GM19238 (cell line): Measurements from ENCODE around the gene SHISAL2B.
"Not testable (repeated sequence)": the region's sequence is repeated elsewhere in the genome, so short reads cannot be mapped to it uniquely, and the experiment has no call there.

ENCODE experiments used
- DNase-seq: peaks from one replicate; pipeline ENCODE4 v3.0.0; 2011; ENCODE audit warnings: low spot score; ENCODE audit not compliant: insufficient read length

The SHISAL2B gene

DNA sequence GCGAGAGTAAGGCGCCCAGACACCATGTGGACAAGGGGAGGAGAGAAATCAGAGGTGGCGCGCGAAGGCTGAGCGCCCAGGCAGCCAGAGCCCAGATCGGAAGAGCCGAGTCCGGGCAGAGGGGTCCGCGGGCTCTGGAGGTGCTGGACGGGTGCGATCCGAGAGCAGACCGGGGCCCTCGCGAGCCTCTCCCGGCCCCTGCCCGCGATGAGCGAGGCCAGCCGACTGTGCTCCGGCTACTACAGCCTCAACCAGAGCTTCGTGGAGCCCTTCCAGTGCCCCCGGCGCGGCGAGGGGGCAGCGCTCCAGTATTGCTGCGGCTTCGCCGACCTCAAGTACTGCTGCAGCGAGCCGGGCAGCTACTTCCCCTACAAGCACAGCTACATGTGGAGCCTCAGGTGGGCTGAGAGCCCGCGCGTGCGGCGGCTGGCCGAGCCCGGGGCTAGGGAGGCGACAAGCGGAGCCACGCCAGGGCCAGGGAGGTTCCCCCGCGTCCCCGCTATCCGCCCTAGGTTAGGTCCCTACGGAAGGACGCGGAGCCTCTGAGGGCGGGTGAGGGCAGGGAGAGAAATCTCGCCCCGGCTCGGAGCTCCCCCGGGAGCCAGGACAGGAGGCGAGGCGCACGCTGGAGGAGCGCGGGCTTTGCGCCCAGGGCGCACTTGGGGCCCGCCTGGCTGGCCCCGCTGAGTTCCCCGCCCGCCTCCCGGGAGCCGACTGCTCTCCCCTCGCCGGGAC, at the start of gene SHISAL2B:
Gene SHISAL2B (plus strand): TSS at position 87 of the 735 bp plus-strand sequence. CDS start 121 bp downstream, at position 208.
- no peak for DNase-seq

DNA sequence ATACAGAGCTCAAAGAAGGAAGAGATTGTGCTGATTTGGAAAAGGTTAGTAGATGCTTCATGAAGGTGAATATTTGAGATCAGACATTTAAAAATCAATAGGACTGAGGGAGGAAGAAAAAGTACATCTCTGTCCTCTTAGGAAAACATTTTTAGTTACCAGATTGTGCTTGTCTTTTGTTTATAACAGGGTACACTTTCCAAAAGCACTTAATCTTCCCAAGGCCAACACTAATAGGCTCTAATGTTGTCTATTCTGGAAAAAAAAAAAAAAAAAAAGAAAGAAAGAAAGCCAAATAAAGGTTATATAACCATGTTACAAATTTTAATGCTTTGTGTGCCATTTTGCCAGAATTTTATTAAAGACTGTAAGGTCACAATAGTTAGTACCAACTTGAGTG, 45.5 kb upstream of the SHISAL2B start:
- no peak for DNase-seq

DNA sequence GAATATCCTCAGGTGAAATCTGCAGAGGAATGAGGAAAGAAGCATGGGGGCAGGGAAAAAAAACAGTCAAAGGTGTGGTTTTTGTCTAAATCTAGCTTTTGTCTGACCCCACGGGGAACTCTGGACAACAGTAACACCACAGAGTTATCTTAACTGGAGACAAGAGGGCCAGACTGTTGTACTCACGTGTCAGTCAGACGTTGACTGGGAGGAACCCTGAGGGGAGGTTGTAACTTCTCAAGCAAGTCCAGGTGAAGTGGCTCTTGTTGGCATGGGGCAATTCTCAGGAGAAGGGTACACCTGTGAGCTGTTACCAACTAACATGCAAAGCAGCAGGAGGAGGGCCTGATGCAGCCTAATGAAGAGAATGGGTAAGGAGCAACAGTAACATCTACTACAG, 44.1 kb upstream of the SHISAL2B start:
- no peak for DNase-seq

DNA sequence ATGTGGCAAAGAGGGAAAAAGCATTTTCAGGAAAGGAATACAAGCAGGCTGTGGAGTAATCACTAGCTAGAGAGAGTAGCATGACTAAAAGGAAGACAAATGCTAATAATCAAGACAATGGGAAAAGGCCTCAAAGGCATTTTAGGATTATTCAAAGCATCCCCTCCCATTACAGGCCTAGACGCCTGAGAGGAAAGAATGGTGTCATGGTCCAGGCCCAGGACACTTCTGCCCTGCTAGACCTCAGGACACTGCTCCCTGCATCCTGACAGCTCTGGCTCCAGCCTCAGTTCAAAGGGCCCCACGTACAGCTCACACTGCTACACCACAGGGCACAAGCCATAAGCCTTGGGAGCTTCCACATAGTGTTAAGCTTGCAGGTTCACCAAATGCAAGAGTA, 40.8 kb upstream of the SHISAL2B start:
- DNase-seq = no peak

DNA sequence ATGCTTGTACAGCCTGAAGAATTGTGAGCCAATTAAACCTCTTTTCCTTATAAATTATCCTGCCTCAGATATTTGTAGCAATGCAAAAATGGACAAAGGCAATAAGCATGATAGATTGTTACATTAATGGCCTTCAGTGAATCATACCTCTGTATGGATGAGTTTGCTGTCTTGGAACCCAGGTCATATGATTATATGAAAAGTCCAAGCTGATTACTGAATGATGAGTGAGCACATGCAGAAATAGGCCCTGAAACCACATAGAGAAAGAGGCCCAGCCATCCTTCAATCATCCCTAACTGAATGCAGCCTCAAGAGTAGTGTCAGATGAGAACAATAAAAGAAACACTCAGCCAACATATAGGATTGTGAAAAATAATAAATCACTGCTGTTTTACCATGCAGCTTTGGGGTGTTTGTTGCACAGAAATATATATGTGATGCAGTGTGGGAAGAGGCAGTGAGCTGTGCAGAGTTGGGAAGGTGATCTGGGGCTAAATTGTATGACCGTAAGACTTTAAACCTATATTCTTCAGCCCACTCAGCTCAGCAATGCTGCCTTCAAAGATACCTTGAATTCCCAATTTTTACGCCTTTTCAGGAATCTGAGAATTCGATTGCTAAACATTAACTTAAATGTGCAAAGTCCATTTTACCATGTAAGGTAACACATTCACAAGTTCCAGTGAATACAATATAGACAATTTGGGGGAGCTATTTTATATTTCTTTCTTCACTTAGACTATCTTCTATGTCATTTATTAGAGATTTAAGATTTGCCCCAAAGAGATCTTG, 36.3 kb upstream of the SHISAL2B start:
- no peak for DNase-seq

DNA sequence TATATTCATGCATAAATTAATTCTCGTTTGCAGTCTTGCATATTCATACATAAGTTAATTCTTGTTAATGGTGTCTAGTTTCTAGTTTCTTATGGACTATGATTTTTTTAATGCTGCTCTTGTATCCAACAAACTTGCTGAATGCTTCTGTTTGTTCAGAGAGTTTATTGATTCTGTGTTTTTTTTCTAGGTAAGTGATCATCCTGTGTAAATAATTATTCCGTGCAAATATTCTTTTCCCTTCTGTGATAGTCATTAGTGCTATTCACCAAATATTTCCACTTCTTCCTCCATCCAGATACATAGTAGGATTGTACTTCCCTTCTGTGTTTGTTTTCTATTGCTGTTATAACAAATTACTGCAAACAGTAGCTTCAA, 35.8 kb upstream of the SHISAL2B start:
- no peak for DNase-seq

DNA sequence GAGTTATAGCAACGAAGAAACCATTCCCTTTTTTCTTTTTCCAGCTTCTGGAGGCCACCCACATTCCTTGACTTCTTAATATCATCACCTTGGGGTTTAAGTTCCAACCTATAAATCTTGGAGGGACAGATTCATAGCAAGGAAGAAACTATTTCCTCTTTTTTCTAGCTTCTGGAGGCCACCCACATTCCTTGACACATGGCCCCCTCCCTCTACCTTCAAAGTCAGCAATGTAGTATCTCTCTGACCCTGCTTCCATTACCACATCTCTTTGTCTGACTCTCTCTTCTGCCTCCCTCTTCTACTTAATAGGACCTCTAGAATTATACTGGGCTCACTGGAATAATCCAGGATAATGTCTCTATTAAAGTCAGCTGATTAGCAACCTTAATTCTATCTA, 34.7 kb upstream of the SHISAL2B start:
- DNase-seq = no peak

DNA sequence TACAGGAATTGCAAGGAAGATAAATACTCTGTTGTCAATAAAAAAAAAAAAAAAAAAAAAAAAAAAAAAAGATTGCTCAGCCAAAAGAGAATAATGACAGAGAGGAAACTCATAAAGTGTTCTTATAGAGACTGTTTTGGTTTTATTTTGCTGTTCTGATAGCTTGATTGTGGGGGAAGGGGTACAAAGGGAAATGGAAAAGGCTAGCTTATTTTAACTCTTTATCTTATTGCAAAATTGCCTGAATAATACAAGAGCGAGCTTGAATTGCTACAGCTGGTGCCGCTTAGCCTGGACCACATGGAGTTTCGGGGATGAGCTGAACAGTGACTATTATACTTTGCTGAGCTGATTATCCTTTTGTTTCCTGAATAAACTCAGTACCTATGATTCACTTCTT, 31.0 kb upstream of the SHISAL2B start:
- no peak for DNase-seq

DNA sequence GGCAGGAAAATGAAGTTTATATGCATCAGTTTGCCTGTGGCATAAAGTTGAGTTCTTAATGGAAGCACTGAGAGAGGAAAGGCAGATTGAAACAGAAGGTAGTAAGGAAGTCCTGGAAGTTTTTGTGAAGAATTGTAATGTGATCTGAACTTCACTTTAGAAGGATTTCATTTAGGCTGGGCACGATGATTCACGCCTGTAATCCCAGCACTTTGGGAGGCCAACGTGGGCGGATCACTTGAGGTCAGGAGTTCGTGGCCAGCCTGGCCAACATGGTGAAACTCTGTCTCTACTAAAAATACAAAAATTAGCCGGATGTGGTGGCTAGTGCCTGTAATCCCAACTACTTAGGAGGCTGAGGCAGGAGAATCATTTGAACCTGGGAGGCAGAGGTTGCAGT, 27.1 kb upstream of the SHISAL2B start:
- not testable (repeated sequence) for DNase-seq

DNA sequence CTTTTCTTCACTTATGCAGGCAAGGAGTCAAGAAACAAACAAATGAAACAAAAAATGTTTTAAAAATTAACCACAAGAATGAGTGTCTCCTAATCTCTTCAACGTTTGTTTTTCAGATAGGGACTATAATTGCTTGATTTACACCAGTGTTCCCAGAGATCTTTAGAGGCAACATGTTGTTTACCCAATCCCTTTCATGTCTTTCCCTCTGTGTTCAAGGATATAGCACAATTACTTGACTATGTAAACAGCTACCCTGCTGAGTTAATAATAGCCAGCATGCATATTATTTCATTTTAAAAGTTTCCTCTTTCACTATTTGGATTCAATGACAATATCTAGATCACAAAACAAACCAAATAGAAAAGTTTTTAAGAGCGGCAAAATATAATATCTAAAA, 25.1 kb upstream of the SHISAL2B start:
- no peak for DNase-seq

DNA sequence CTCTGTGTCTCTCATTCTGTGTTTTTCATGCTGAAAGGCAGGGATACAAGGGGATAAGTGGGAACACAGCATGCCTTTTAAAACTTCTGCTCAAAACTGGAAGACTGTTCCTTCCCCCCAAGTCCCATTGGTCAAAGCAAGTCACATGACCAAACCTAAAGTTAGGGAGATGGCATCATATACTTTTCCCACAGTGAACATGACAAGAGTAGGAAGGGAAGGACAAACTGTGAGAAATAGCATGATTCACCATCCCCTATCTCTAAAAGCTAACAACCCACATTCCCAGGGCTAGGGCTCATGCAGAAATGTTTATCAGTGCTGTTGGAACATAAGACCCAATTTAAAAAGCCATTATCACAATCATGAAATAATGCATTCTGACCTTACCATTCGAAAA, 24.2 kb upstream of the SHISAL2B start:
- DNase-seq = no peak

DNA sequence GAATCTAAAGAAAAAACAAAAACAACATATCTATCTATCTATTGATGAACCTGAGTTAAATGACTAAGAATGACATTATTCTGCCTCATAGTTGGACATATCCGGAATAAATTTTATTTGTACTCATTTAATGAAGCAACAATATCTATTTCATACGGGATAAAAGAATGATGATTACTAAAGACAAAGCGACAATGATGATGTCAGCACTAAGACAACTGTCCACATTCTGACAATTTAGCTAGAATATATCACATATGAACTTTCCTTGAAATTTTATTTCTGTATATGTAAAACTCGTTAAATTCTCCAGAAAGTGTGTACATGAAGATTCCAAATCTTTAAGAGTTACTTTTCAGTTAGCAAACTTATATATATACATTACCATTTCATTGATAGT, 23.2 kb upstream of the SHISAL2B start:
- DNase-seq = no peak

DNA sequence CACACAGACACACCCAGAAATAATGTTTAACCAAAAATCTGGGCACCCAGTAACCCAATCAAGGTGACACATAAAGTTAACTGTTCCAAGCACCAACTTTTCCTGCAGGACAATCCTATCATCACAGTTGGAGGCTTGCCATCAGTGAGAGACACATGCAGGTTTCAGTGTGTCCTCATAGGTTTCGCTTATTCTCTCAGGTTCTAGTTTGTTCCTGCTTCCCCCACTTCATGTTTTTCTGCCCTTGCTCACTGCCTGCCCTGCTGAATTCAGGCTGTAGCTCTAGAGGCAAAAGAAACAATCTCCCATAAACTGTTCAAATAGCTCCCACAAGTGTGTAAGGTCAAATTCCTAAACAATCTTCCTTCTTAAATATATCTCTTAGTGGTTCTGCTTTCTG, 20.0 kb upstream of the SHISAL2B start:
- no peak for DNase-seq

DNA sequence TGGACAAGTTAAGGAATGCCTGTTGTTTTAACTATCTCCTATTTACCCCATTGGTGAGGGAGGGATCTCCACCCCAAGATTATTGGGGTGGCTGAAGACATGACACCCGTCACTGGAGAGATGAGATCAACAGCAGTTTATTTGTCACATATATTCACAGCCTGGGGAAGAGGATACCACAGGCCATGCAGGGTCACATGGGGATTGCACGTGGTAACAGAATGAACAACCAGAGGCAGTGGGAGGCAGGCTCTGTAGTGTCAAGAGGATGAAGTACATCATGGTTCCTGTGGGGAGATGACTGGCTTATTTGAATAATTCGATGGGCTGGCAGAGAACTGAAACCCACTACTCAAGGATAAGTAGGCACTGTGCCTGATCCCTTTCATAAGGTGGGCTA, 18.6 kb upstream of the SHISAL2B start:
- no peak for DNase-seq

DNA sequence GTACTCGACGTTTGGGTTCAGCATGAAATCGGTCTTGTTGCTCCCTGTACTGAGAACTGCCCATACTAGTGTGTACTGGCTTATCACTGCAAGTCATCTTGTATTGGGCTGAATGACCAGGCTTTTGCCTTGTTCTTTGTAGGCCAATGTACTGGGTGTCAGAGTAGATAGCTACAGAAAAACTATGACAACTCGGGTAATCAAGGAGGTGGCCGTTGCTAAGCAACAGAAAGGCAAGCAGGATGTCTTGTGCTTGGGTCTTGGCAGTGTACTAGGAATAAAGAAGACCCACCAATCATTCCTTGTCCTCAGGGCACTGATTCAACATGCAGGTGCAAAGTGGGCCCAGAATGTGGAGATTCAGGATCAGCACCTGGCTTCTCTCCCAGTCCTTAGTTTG, 11.9 kb upstream of the SHISAL2B start:
- DNase-seq = no peak

DNA sequence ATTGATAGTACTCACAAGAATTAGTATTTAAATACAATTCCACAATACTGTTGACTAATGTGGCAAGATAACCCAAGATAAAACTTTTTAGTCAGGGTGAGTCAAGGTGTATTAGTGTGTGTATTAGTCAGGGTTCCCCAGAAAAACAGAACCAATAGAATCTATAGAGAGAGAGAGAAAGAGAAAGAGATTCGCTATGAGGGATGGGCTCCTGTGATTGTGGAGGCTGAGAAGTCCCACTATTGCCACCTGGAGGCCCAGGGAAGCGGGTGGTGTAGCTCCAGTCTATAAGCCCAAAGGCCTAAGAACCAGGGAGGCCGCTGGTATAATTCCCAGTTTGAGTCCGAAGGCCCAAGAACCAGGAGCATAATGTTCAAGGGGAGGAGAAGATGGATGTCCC, 10.0 kb upstream of the SHISAL2B start:
- DNase-seq = no peak

DNA sequence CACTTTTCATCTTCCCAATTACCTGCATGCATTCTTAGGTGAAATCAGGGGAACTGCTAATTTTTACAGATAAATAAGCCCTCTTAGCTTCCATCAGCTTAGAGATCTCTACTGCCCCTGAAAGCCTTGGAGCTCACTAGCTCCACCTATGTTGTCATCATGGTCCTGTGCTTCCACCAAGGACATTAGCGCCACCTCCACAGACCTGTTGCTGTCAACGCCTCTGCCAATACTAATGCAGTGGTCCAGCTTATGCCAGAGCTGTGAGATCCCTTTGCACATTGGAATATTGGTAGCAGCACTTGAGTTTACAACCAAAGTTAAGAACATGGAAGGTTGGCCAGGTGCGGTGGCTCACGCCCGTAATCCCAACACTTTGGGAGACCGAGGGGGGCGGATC, 7.7 kb upstream of the SHISAL2B start:
- no peak for DNase-seq

DNA sequence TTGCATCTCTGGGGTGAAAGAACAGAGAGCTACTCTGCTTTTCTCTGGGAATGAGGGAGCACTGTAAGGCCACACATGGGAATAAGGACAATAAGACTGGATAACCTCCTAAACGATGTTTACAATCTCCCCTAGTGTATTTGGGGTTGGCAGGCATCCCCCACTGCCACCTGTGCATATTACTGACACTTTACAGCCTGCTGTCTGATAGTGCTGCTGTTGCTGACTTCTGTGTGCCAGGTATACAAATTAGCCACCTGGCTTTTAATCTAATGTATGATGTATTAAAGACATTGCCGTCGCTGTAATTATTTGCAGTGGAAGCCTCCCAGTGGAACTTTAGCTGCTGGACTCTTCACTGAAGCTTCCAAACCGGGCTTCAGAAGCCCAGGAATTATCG, 4.4 kb upstream of the SHISAL2B start:
- DNase-seq = no peak

DNA sequence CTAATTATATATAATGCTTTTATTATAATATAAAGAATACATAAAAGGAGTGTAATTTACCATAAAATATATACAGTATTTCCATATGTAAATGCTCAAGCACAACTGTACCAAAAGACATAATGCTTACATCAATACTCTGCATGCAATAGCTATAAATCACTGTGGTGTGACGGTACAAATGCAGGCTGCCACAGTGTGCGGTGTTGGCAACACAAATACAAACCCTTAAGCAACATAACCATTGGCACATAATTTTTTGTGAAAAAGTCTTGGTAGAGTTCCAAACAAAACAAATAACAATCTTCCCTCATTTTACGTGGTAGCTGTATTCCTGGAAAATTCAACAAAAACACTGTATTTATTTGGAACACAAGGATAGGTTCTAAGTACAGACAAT, 1.9 kb upstream of the SHISAL2B start:
- no peak for DNase-seq

DNA sequence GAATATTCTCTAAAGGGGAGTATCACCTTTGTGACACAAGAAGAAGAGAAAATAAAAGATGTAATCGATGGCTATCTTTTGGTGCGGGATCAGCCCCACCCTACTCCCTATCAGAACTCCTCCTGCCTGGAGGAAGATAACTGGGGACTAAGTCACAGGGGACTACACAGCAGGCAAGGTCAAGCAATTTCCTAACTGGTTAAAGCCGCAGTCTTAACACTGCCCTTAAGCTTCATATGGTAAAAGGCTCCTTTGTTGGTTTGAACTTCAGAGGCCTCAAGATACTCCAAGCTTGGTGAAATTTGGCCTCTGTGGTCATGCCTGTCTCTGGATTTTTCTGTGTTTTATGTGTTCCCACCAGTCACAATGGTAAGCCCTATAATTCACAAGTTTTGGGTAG, 1.3 kb upstream of the SHISAL2B start:
- no peak for DNase-seq

DNA sequence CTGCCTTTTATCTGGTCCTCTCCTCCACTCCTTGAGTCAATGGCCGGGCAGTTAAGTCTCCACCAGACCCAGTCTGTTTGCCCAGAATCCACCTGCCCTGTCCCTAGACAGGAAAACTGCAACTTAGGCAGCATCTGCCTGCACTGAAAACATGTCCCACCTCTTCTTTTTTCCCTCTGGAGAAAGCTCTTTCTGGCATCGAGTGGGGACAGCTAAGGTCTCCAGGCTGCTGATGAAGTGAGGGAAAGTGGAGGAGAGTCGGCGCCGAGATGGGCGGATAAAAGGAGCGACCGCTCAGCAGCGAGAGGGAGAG, 243 bp upstream of the SHISAL2B start:
- no peak for DNase-seq

DNA sequence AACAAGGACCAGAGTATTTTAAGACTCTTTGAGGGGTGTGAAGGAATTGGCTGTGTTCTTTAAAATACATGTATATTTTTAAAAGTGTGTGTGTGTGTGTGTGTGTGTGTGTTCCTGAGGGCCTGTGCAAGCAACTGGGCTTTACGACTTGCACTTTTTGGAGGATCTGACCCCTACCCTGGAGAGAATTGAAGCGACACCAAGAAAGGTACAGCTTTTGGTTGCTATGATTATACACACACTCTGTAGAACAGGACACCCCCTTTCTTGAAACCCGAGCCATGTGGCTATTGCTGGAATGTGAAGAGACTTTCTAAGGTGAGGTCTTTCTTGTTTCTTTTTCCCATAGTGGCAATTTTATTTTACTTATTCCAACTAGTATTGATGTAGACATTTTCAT, 988 bp downstream of the SHISAL2B start:
- DNase-seq = no peak

DNA sequence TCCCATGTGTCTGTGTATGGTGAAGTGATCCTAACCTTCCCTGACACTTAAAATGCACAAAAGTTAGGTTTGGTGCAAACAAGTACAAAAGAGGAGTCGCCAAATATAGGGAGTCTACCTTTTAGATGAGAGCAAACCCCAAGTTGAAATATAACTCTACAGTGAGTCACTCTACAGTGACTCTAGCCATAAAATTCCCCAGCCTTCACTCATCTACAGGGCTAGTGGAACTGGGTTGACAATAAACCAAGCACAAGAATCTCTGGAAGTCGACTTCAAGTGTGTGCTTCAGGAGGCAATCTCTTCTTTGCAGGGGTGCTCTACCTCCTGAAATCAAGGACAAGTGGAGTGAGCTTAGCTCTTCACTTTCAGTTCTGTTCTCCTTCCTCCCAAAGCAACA, 3.3 kb downstream of the SHISAL2B start:
- DNase-seq = no peak
